ENCODE results near the gene MIS18BP1. TPM values are rescaled to one million over a fixed set of nuclear protein-coding genes. Genes with fewer than 3 reads are reported as not detected.
A peak's percentile ranks its signal among the peaks of the same experiment; 100 is the strongest.
"Not testable (repeated sequence)": the region's sequence is repeated elsewhere in the genome, so short reads cannot be mapped to it uniquely, and the experiment has no call there.

The MIS18BP1 gene
- 10 to 100 TPM; 15.0 to 43.8 (median 21.1) TPM for total RNA-seq
- 10 to 100 TPM in 2 of 3 donors, 1 to 10 TPM in 1; 6.6 to 23.4 (median 13.9) TPM for polyA plus RNA-seq

GRCh38 chr14:45253070-45253753 lies at the start of gene MIS18BP1:
TSS of gene MIS18BP1 (minus strand) at chr14:45253202. CDS start at chr14:45247286, 5,916 bp downstream.
- peak within 1 kb of the TSS; percentile 71 to 79 (median 72) for H3K4me3 ChIP-seq
- WGBS, 2 donors = 1% methylated on average over 61 of the region's 61 CpGs
- H3K27ac ChIP-seq = peak within 1 kb of the TSS; percentile 87 to 93 (median 91)
- peak; percentile 96 for DNase-seq
- H3K36me3 ChIP-seq = no peaks in the 10 kb centered on the region
- no peaks in the 10 kb centered on the region for H3K27me3 ChIP-seq
- H3K9me3 ChIP-seq = peaks cover 0 to 3% (median 0%) of the 10 kb centered on the region in 4 donors
- H3K4me1 ChIP-seq = peaks cover 0 to 17% (median 11%) of the 10 kb centered on the region in 4 donors
- intact Hi-C loops (cut with DNase I) = loop anchor here (5.0 kb wide), 2 partner anchors 116 to 341 kb away; partner anchors contain the start of gene FANCM
- TF ChIP-seq EP300 (IDR thresholded peaks at IDR 0.05) (peak in 1 of 4 donors; percentile 62), POLR2AphosphoS5 (IDR thresholded peaks at IDR 0.05) (peak; percentile 62 to 83 (median 70)), POLR2A (IDR thresholded peaks at IDR 0.05) (peak; percentile 25 to 45), CTCF (IDR thresholded peaks at IDR 0.05) (peak; percentile 49 to 81 (median 67))

GRCh38 chr14:45298423-45299117 lies 45.6 kb upstream of the MIS18BP1 start:
- Histone ChIP-seq H3K27ac (no peak overlapping the region), H3K27me3 (no peaks in the 10 kb centered on the region), H3K4me3 (no peak overlapping the region), H3K36me3 (no peaks in the 10 kb centered on the region), H3K4me1 (no peaks in the 10 kb centered on the region), H3K9me3 (no peaks in the 10 kb centered on the region)
- intact Hi-C loops (cut with DNase I) = no loop called here
- TF ChIP-seq POLR2A (IDR thresholded peaks at IDR 0.05) (no peak), CTCF (IDR thresholded peaks at IDR 0.05) (no peak), POLR2AphosphoS5 (IDR thresholded peaks at IDR 0.05) (no peak), EP300 (IDR thresholded peaks at IDR 0.05) (no peak)
- DNase-seq = no peak
- WGBS, 2 donors = 67 to 76% methylated on average over 4 of the region's 4 CpGs

GRCh38 chr14:45294796-45295195 lies 41.8 kb upstream of the MIS18BP1 start:
- H3K4me3 ChIP-seq; DNase-seq; H3K27ac ChIP-seq; intact Hi-C loops (cut with DNase I); H3K9me3 ChIP-seq; H3K36me3 ChIP-seq; H3K4me1 ChIP-seq; H3K27me3 ChIP-seq: not testable (repeated sequence)
- 72 to 77% methylated on average over 1 of the region's 1 CpG for WGBS, 2 donors

GRCh38 chr14:45290547-45290946 lies 37.5 kb upstream of the MIS18BP1 start:
- Histone ChIP-seq H3K4me1 (no peaks in the 10 kb centered on the region), H3K36me3 (no peaks in the 10 kb centered on the region), H3K9me3 (no peaks in the 10 kb centered on the region), H3K27me3 (no peaks in the 10 kb centered on the region), H3K27ac (no peak overlapping the region), H3K4me3 (no peak overlapping the region)
- TF ChIP-seq POLR2A (IDR thresholded peaks at IDR 0.05) (no peak), POLR2AphosphoS5 (IDR thresholded peaks at IDR 0.05) (no peak), EP300 (IDR thresholded peaks at IDR 0.05) (no peak), CTCF (IDR thresholded peaks at IDR 0.05) (no peak)
- DNase-seq = no peak
- intact Hi-C loops (cut with DNase I) = no loop called here

- Histone ChIP-seq H3K27ac (no peak overlapping the region), H3K9me3 (no peaks in the 10 kb centered on the region), H3K36me3 (no peaks in the 10 kb centered on the region), H3K4me1 (no peaks in the 10 kb centered on the region), H3K27me3 (no peaks in the 10 kb centered on the region), H3K4me3 (no peak overlapping the region)
- TF ChIP-seq POLR2AphosphoS5 (IDR thresholded peaks at IDR 0.05) (no peak), CTCF (IDR thresholded peaks at IDR 0.05) (no peak), POLR2A (IDR thresholded peaks at IDR 0.05) (no peak), EP300 (IDR thresholded peaks at IDR 0.05) (no peak)
- intact Hi-C loops (cut with DNase I) = no loop called here
- 62 to 67% methylated on average over 2 of the region's 2 CpGs for whole genome bisulfite sequencing, 2 donors
- DNase-seq = no peak
Observed at GRCh38 chr14:45287610-45288009, 34.6 kb upstream of the MIS18BP1 start.

Data from sigmoid colon (tissue), 7 donors.